HepG2 (cell line): Measurements from ENCODE around the gene MLLT10. TPM values are rescaled to one million over a fixed set of nuclear protein-coding genes. Genes with fewer than 3 reads are reported as not detected.
A peak's percentile ranks its signal among the peaks of the same experiment; 100 is the strongest.

Source experiments
- DNMT1 ChIP-seq: sonication (generic); formaldehyde crosslinking; IDR thresholded peaks from 2 replicates; pipeline ENCODE4 v1.5.1; 2020; ENCODE audit warnings: mild to moderate bottlenecking, missing genetic modification reagents
- ELF4 ChIP-seq: sonication (generic); formaldehyde crosslinking; IDR thresholded peaks from 2 replicates; pipeline ENCODE4 v1.5.0; 2020; ENCODE audit warnings: missing genetic modification reagents, mild to moderate bottlenecking, moderate library complexity, borderline replicate concordance
- GMEB1 ChIP-seq: sonication (generic); formaldehyde crosslinking; IDR thresholded peaks from 2 replicates; pipeline ENCODE4 v1.5.1; 2020; ENCODE audit warnings: missing genetic modification reagents, mild to moderate bottlenecking, borderline replicate concordance
- HHEX ChIP-seq: IDR thresholded peaks from 2 replicates; pipeline ENCODE4 v1.6.1; 2016; ENCODE audit warnings: control low read depth
- IRF9 ChIP-seq: sonication (generic); formaldehyde crosslinking; IDR thresholded peaks from 2 replicates; pipeline ENCODE4 v1.8.0; 2022; ENCODE audit warnings: missing genetic modification reagents, mild to moderate bottlenecking, borderline replicate concordance
- MAX ChIP-seq: IDR thresholded peaks from 2 replicates; pipeline ENCODE4 v1.6.1; 2012; ENCODE audit warnings: inconsistent platforms
- NFRKB ChIP-seq: fragments of 450-650 bp; IDR thresholded peaks from 2 replicates; pipeline ENCODE4 v1.6.1; 2017
- RFX5 ChIP-seq: IDR thresholded peaks from 2 replicates; pipeline ENCODE4 v1.6.1; 2011; ENCODE audit warnings: low read depth, low read length, improper control_type of control experiment
- SMARCC2 ChIP-seq: fragments of 450-650 bp; IDR thresholded peaks from 2 replicates; pipeline ENCODE4 v1.6.1; 2017; ENCODE audit warnings: antibody characterized with exemption, mild to moderate bottlenecking
- SOX6 ChIP-seq, 2 experiments: fragments of 450-650 bp in 1 of 2; sonication (generic) in 1 of 2; formaldehyde crosslinking in 1 of 2; IDR thresholded peaks; 2 replicates each; pipeline versions ENCODE4 v1.4.0 to v1.6.1; 2017 to 2020; ENCODE audit warnings: antibody characterized with exemption in 1 of 2, mild to moderate bottlenecking in 1 of 2, missing genetic modification reagents in 1 of 2
- SPEN ChIP-seq: sonication (generic); formaldehyde crosslinking; IDR thresholded peaks from 2 replicates; pipeline ENCODE4 v1.5.1; 2020; ENCODE audit warnings: low read depth, mild to moderate bottlenecking, missing genetic modification reagents
- YEATS4 ChIP-seq: sonication (generic); formaldehyde crosslinking; IDR thresholded peaks from 2 replicates; pipeline ENCODE4 v1.4.0; 2020; ENCODE audit warnings: missing genetic modification reagents, borderline replicate concordance
- ZBTB40 ChIP-seq, 2 experiments: fragments of 450-650 bp in 1 of 2; sonication (generic) in 1 of 2; formaldehyde crosslinking in 1 of 2; IDR thresholded peaks; 2 replicates each; pipeline versions ENCODE4 v1.6.1 to v1.8.0; 2016 to 2022; ENCODE audit warnings: antibody characterized with exemption in 1 of 2, mild to moderate bottlenecking in 1 of 2, missing genetic modification reagents in 1 of 2
- ZNF205 ChIP-seq: IDR thresholded peaks from 2 replicates; pipeline ENCODE4 v1.6.1; 2018; ENCODE audit warnings: missing biosample characterization, missing genetic modification reagents
- ZNF362 ChIP-seq: sonication (generic); formaldehyde crosslinking; IDR thresholded peaks from 2 replicates; pipeline ENCODE4 v1.4.0; 2020; ENCODE audit warnings: missing genetic modification reagents, mild to moderate bottlenecking, borderline replicate concordance
- ZNF431 ChIP-seq: sonication (generic); formaldehyde crosslinking; IDR thresholded peaks from 2 replicates; pipeline ENCODE4 v1.9.0; 2022; ENCODE audit warnings: missing genetic modification reagents, low read depth, mild to moderate bottlenecking, borderline replicate concordance
- polyA plus RNA-seq, 8 experiments: library from polyadenylated mRNA; depleted of rRNA in 3 of 8; stranded (reverse) in 7 of 8; unstranded in 1 of 8; fragments of >200 nt; fragmentation: Illumina TruSeq in 4 of 8; extraction: Trizol in 4 of 8; gene quantifications; 2 replicates each; pipeline versions ENCODE4 v1.2.1 to v1.2.3, GENCODE V29; 2011 to 2016; ENCODE audit warnings: low read depth in 4 of 8, missing spikeins in 1 of 8, mixed read lengths in 1 of 8; ENCODE audit not compliant: insufficient read depth in 1 of 8
- total RNA-seq, 5 experiments: library from RNA; depleted of rRNA; stranded (reverse); fragments of >200 nt; fragmentation: Illumina TruSeq; extraction: Trizol; gene quantifications; 2 replicates each; pipeline ENCODE4 v1.2.3, GENCODE V29; 2016; ENCODE audit warnings: low read depth in 1 of 5

The MLLT10 gene
- total and polyA plus RNA-seq, 2 of the 13 experiments (the other 11 are each of a cell fraction or from before 2014, with no cell fraction given): 51.3 to 84.1 TPM

- TF ChIP-seq IRF9 (no peak), DNMT1 (CRISPR knock-in tag) (no peak), MAX (peak; percentile 63; the same call in 1 of the 2 replicates), SMARCC2 (no peak), SOX6 (IDR thresholded peaks at IDR 0.05) (no peak), SOX6 (CRISPR knock-in tag; IDR thresholded peaks at IDR 0.05) (peak; percentile 64; the same call in 1 of the 2 replicates), ELF4 (CRISPR knock-in tag) (no peak), SPEN (CRISPR knock-in tag) (no peak), YEATS4 (no peak), NFRKB (no peak), GMEB1 (CRISPR knock-in tag) (no peak), HHEX (no peak; the same call in 1 of the 2 replicates), ZBTB40 (IDR thresholded peaks at IDR 0.05) (no peak), ZBTB40 (CRISPR knock-in tag; IDR thresholded peaks at IDR 0.05) (no peak), ZNF205 (no peak), ZNF431 (CRISPR knock-in tag) (no peak), RFX5 (no peak), ZNF362 (CRISPR knock-in tag) (no peak)
These were observed 220.5 kb downstream of the MLLT10 start (continued) for GRCh38 chr10:21754410-21755011.
